Suppressor macrophage (primary cell): ENCODE data around the gene CAVIN4.

Experiments
- DNase-seq, 4 experiments: peaks; one replicate each; pipeline ENCODE4 v3.0.0-alpha.2; 2020 to 2022

CAVIN4 gene

DNA sequence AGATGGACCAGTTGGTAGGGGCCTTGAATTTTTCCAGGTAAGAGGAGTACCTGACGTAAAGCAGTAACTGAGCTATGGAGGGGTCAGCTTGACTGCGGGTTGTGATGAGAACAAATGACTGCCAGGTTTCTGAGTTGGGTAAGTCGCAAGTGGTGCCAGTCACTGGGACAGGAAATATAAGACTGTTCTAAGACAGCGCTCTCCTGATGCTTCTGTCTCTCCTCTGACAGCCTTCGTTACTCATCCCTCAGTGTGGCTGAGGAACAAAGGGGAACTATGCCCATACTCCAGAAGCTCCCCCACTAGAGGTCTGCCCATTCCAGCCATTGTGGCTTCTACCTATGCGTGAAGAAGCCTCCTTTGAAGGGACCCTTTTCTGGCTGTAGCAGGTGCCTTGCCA lies 13.3 kb downstream of the CAVIN4 start:
- DNase-seq, result no peak

DNA sequence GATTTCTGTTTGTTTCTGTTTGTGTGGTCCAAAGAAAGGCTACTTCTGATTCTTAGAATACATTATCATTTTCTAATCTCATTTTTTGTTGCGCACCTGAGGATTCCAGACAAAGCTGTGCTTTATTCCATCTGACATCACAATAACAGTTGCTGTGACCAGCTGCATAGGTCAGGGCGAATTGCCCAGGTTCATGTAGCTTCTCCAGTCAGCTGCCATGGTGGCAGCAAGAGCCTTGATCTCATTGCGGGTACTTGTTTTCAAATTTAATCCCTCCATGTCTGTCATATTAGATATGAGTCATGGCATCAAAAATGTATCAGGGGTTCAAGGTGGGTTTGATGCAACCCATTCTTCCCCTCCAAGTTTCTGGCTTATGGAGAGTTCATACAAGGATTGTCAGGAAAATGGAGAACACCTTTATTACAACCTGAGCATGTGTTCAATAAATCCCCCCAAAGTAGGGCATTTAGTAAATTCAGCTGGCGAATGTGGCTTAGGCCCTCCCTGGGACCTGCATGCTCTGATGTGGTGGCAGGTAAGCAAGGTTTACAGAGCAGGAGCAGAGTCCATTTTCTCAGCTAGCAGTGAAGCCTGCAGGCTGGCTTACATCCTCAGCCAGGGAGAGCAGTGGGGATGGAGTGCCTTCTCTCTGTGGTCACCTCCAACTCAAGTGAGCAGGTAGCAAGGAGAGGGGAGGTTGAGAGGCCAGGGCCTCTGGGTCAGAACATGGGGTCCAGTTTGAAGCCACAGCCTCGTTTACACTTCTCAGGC lies 13.9 kb downstream of the CAVIN4 start:
- no peak for DNase-seq

DNA sequence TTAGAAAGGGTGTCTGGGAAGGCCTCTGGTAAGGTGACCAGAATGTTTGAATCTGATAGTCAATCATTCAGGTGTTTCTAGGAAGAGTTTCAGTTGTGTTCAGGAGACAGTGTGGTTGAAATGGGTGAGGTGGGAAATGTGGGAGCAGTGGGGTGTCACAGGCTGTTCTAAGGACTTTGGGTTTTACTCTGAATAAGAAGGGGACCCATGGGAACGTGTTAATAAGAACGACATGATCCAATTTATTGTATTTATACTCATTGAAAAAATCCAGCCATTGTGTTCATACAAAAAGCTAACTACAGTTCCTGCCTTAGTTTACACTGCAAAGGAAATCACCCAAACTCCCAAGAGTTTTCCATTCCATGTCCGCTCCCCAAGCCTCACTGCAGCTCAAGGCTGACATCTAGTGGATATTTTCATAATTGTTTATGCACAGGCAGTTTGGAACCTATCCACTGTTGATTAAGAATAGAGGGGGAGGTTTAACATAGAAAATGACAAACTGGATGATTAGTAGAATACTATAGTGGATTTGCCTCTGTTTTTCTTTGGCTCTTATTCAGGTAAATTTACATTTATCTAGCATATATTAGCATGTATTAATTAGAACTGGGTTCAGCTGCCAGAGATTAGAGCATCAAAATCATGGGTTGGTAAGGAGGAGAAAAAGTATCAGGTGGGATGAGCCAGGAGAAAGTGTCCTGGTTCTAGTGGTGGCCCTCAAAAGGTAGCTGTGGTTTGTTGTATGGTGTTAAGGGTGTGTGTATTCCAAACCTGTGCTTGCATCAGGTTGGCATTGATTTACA lies 17.7 kb downstream of the CAVIN4 start:
- DNase-seq, result peak; percentile 65 to 75 (median 67)

DNA sequence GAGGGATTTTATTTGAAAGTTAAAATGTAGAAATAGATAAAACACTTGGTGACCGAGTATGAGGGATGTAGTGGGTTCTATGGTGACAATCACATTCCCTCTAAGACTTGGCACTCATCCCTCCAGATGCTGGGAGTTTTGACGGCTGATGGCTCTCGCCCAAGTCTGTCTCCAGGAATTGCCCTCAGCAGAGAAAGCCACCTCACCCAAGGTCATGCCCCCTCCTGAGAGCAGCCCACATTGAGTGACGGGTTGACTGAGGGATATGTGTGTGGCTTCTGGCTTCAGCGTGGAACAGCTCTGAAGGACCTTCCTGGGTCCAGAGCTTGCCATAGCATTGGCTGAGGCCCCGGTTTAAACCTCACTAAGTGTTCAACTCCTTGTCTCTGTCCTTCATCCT lies 19.4 kb downstream of the CAVIN4 start:
- no peak for DNase-seq

DNA sequence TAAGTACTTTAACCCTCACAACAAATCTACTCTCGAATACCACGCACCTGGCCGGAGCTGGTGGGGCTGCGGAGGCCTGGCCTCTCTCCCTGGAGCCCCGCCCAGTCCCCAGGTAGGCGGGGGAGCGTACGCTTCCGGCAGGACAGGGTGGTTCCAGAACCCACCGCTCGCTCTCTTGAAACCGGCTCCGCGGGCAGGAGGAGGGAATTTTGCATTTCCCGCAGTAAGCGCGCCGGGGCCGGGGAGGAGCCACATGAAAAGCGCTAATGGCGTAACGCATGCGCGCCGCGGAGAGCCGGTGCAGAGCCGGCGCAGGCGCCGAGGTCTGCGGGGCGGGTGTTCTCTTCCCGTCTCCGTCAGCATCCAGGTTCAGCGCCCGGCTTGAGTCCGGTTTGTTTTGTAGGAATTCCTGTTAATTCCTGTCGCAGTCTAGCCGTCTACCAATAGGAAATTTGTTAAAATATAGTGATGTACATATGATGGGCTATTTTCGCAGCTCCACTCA lies 20.8 kb downstream of the CAVIN4 start:
- DNase-seq, result peak; percentile 86 to 94 (median 91)

DNA sequence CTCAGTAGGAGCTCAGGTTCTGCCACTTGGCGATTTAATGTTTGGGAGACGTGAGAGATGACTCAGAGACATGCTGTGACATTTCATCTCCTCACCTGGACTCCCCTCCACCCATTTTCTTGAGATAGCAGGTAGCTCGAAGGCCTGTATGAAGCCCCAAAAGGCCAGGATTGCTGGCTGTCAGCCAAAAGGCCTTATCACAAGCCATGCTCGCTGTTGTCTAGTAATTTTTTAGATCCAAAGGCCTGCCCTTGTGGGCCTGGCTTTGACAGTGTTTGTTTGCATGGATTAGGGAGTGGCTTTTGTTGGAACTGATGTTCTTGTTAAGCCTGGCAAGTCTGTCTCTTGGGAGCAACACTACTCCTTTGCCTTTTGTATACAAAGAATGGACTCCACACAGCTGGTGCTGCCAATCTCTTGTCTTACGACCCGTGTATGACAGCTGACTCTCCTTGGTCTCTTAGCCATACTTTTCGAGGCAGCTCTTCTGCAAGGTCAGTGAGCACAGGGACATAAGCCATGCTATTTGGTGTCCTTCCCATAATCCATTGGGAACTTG lies 22.7 kb downstream of the CAVIN4 start:
- no peak for DNase-seq

DNA sequence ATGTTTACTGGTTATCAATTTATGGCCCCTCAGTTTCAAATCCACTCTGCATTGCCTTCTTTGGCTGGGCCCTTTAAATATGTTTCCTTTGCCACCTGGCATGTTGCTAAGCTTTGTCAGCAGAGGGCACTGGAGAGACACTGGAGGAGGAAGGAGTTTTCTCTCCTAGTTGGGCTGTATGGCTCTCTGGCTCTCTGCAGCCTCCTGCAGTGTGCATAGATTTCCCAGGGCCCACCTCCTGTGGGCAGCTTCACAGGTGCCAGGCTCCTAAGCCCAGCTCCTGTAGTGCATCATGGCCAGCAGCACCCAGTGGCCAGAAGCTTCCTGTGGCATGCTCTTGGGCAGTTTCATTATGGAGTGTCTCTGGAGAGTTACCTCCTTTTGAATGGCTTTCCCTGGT lies 23.3 kb downstream of the CAVIN4 start:
- DNase-seq, result peak; percentile 57 to 81 (median 68)

DNA sequence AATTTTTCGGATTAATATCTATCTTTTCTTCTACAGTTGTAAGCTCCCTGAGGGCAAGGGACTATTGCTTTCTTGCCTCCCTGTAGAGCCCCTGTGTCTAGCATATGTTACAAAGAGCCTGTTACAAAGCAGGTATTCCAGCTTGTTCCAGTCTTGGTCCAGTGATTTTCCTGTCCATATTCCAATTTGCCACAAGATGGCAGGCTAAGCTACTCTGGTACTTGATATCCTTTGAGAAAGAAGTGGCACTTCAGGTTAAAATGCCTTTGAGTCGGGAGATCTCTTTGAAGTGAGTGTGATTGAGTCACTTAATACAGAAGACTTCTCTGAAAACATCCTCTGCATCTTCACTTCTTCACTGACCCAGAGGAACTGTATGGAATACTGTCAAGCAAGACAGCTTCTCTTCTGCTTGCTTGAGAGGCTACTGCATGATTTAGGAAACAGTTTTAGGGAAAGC lies 24.5 kb downstream of the CAVIN4 start:
- DNase-seq, result peak; percentile 19 to 47 (median 32)

DNA sequence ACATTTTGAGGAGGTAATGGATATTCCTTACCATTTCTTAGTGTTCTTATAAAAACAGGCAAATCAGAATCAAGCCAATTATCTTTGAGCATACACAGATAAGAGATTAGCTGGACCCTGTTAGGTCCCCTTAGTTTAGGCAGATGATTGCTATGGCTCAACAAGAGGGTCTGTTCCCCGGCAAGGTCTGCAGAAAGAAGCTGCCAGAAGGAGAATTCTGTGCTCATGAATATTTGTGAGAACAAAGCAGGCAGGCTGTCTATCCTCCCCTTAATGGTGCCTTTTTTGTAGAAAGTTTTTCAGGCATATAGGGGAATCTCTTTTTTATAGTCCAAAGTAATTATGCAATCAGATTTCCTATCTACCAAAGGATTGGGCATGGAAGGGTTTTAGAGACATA lies 27.5 kb downstream of the CAVIN4 start:
- DNase-seq, result no peak

DNA sequence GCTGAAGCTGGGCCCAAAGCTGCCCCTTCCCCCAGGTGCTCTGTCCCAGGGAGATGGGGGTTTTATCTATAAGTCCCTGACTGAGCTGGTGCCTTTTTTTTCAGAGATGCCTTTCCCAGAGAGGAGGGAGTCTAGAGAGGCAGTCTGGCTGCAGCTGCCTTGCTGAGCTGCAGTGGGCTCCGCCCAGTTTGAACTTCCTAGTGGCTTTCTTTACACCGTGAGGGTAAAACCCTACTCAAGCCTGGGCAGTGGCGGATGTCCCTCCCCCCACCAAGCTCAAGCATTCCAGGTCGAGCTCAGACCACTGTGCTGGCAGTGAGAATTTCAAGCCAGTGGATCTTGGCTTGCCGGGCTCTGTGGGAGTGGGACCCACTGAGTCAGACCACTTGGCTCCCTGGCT lies 41.3 kb downstream of the CAVIN4 start:
- DNase-seq, result no peak

DNA sequence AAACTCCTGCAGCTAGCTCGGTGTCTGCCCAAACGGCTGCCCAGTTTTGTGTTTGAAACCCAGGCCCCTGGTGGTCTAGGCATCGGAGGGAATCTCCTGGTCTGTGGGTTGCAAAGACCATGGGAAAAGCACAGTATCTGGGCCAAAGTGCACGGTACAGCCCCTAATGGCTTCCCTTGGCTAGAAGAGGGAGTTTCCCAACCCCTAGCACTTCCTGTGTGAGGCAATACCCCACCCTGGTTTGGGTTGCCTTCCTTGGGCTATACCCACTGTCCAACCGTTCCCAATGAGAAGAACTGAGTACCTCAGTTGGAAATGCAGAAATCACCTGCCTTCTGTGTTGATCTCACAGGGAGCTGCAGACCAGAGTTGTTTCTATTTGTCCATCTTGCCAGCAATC lies 41.8 kb downstream of the CAVIN4 start:
- peak in 2 of 4 experiments; percentile 4 to 13 for DNase-seq

DNA sequence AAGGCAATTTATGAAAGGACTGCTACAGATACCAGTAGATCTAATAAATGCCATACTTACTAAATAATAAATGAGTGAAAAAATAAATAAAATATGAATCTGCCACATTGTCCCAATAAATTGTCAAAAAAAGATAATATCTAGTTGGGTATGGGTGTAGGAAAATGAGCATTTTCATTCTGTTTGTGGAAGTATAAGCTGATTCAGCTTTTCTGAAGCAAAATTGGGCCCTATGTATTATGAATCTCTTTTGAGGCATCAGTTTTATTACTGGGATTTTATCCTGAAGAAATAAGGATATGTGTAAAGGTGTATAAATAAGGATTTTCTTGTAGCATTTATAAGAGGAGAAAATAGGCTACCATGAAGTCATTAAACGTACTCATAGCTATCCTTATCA lies 46.1 kb downstream of the CAVIN4 start:
- no peak for DNase-seq

DNA sequence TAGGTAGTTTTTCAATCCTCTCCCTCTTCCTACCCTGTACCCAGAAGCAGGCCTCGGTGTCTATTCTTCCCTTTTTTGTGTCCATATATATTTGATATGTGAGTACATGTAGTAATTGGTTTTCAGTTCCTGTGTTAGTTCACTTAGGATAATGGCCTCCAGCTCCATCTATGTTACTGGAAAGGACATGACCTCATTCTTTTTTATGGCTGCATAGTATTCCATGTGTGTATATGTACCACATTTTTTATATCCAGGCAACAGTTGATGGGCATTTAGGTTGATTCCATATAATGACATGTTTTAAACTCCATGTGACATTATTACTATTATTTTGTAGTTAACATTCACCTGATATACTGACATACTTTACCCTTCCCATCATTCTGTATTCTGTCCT lies 49.1 kb downstream of the CAVIN4 start:
- DNase-seq, result no peak

DNA sequence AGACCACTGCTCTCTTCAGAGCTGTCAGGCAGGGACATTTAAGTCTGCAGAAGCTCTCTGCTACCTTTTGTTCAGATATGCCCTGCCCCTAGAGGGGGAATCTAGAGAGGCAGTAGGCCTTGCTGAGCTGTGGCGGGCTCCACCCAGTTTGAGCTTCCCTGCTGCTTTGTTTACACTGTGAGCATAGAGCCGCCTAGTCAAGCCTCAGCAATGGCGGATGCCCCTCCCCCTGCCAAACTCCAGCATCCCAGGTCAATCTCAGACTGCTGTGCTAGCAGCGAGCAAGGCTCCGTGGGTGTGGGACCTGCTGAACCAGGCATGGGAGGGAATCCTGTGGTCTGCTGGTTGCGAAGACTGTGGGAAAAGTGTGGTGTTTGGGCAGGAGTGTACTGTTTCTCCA lies 59.9 kb downstream of the CAVIN4 start:
- DNase-seq, result no peak
